ENCODE results near the gene ZXDA. TPM values are rescaled to one million over a fixed set of nuclear protein-coding genes. Genes with fewer than 3 reads are reported as not detected.

The ZXDA gene
- 1 to 10 TPM; 3.7 to 4.0 TPM for total RNA-seq

GRCh38 chrX:57910287-57910912 is at the start of gene ZXDA:
Gene ZXDA, minus strand, starts transcription at chrX:57910458. Its CDS starts 38 bp downstream, at chrX:57910420.

Other genes starting within 250 kb of the ZXDA start
- gene NLRP2B, start 230.2 kb downstream of the ZXDA start, total RNA-seq: not detected